ENCODE data around the gene PAM16.

PAM16 gene

DNA sequence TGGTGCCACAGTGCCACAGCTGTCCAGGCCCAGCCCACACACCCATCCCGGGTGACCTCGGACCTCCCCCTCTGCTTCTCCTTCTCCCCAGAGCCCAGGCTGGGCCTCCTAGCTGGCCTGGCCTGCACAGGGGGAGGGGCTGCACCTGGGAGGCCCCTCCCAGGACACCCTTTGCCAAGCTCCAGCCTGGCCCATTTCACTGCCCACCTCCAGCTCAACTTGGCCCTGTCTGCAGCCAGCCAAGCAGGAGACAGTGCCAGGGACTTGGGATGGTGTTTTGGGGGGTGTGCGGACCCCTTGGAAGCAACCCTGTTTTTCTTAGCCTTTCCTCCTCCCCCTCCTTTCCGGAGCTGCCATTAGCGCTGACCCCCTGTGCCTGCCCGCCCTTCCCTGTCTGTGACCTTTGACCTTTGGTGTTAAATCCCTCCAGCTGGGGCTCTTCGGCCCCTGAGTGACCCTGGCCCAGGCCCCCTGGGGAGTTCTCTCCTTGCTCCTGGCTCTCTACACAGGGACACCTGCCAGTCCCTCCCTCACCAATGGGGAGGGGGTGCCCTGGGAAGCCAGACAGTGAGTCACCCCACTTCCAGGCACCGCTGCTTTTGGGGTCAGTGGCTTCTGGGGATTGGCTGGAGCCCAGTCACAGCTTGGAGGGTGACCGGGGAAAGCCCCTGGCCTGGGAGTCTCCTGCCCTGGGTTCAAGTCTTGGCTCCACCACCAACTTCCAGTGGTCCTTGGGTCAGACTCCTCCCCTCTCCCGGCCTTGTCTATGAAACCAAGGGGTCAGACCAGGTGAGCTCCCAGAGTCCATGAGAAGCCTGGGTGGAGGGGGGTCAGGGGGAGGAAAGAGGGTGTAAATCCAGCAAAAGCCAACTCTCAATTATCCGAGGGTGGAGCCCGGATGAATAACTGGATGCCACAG, 33.3 kb downstream of the PAM16 start:
- DNase-seq: no peak

DNA sequence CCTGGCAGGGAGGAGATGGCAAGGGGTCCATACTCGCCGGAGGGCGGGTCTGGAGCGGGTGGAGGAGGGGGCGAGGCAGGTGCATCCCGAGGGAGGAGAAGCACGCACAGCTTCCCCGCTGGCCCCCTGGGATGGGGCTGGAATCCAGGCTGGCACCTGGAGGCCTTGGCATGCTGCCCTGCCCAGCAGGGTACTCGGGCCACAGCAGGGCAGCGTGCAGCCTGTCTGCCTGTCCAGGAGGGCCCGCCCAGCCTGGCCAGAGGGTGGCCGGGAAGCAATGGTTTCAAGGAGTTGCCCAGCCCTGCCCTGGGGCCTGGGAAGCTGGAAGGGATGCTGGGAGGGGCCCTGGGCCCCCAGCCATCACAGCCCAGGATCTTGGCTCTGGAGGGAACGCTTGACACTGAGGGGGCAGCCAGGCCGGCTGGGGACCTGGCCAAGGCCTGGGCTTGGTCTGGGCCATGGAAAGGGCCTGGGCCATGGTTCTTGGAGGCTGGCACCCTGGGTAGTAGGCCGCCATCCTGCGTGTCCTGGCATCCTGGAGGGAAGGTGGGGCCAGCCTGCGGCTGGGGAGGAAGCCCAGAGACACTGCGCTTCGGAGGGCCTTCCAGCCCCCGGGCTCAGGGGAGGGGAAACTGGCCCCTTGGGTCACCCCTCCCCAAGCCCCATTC, 34.1 kb downstream of the PAM16 start:
- no peak for DNase-seq

DNA sequence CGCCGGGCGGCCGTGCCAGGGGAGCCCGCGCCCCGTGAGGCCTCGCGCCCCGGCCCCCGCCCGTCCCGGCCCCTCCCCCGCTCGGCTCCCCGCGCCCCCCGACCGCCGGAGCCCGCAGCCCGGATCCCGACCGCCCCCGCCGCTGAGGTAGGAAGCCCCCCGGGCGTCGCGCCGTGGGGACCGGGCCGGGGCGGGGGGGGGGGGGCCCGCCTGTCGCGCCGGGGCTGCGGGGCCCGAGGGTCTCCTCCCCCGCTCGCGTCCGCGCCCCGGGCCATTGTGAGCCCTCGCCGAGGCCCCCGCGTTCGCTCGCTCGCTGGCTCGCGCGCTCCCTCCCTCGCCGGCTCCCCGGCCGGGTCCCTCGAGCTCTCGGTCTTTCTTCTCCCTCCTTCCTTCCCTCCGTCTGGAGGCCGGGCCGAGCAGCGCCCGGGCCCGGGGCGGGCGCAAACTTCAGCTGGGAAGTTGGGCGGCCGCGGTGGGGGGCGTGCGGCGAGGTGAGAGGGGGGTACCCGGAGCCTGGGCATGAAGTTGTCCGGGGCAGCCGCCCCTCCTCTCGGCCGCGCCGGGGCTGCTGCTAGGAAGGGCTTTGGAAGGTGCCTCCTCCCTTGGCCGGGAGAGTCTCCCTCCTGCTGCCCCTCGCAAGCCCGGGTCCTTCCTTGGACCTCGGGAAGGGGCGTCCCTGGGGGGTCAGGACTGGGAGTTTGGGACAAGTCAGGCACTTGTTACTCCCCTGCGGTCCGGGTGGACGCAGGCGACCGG, 34.8 kb downstream of the PAM16 start:
- no peak for DNase-seq

DNA sequence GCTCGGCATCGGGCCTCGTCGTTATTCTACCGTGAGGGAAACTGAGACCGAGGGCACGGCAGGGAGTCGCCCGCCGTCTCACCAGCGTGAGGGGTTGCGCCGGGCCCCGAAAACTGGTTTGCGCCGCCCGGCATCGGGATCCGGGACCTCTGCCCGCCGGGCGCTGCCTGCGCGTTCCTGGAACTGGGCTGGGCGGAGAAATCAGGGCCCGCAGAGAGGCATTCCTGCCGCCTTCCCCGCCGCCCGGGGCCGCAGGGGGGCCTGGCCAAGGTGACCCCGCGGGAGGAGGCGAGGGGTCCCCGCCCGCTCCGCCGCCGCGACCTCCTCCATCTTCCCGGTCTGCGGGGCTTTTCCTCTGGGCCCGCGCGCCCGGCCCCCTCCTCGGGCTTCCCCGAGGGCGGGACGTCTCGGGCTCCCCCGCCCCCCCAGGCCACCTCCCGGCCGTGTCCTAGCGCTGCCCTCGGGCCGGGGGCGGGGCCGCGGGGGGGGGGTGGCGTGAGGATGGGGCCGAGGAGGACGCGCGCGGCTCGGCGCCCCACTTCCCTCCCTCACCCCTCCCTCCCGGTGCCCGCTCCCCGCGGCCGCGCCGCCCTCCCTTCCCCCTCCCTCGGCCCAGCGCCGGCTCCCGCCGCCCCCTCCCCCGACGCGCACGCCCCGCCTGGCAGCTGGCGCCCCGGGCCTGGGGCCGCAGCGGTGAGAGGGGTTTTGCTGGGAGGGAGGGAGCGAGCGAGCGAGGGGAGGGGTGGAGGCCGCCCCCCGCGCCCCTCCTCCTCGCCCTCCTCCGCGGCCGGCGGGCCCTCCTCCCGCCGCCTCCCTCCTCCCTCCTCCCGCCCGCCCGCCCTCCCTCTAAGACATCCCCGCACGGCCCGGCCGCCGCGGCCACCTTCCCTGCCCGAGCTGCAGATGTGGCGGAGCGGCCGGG, 35.7 kb downstream of the PAM16 start, which contains the start of gene GLIS2:
TSS of gene GLIS2 (plus strand) at position 882 of the 922 bp plus-strand sequence. CDS start 16,214 bp downstream, outside the sequence.
- no peak for DNase-seq

DNA sequence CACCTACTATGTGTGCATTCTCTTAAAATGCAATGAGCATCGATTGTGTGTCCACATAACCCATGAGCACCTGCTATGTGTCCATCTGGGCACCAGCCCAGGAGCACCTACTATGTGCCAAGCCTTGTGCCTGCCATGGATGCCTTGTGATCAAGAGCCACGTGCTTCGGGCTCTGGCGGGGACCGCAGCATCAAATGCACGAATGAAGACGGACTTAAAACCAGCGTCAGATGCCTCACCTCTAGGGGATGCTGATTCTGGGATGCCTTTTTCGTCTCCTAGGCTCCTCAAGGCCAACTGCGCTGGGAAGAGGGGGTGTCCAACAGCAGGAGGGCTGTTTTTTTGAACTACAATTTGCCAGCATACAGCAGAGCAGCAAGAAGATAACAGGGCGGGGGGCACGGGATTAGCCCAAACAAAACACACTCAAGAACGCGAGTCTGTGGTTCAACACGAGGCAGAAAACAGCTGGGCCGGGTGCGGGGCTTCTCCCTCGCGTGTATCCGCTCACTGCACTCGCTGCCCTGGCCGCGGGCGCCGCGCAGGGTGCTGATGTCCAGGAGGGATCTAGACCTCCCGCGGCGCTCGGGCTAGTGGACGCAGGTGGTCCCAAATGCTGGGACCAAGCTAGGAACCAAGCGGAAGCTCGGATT, 36.5 kb downstream of the PAM16 start:
- no peak for DNase-seq

DNA sequence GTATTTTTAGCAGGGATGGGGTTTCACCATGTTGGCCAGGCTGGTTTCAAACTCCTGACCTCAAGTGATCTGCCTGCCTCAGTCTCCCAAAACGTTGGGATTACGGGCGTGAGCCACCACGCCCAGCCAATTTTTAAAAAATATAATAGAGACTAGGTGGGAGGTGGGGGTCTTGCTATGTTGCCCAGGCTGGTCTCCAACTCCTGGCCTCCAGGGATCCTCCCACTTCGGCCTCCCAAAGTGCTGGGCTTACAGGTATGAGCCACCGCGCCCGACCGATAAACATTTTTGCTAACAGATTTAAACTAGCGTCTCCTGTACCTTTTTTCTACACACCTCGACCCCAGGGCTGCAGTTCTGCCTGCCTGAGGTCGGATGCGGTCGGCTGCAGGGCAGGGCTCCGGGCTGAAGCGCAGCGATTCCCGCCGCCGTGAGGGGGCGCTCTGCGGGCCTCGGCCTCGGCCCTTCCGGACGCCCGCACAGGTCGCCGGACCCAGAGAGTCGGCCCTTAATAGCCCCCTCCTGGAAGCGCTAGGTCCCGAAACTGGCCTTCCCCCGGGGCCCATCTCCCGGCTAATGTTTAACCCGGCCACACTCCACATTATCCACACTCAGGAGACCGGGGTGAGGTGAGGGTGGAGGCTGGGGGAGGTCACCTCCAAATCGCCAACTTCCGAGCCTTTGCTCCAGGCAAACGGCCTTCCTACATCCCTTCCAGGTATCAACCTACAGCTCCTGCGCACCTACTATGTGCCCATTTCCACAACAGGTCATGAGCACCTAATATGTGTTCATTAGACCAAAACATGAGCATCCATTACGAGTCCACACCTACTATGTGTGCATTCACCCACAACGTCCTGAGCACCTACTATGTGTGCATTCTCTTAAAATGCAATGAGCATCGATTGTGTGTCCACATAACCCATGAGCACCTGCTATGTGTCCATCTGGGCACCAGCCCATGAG, 37.3 kb downstream of the PAM16 start:
- DNase-seq: no peak

DNA sequence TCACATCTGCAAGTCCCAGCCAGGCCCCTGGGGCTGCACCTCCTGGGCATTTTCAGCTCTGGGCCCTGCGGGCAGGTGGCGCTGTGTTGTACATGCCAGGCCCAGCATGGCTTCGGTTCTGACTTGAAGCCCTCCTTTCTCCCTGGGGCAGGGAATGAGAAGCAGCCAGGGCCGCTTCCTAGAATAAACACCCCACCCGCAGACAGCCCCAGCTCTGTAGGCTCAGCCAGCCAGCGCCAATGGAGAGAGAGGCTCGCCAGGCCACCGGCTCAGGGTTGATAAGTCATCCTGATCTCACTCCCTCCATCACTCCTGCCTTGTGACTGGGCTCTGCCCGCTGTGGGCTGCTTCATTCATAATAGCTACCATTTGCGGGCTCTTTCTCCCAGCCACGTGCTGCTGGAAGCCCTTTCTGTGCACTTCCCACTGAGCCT, 41.3 kb downstream of the PAM16 start:
- peak; percentile 61 for DNase-seq

DNA sequence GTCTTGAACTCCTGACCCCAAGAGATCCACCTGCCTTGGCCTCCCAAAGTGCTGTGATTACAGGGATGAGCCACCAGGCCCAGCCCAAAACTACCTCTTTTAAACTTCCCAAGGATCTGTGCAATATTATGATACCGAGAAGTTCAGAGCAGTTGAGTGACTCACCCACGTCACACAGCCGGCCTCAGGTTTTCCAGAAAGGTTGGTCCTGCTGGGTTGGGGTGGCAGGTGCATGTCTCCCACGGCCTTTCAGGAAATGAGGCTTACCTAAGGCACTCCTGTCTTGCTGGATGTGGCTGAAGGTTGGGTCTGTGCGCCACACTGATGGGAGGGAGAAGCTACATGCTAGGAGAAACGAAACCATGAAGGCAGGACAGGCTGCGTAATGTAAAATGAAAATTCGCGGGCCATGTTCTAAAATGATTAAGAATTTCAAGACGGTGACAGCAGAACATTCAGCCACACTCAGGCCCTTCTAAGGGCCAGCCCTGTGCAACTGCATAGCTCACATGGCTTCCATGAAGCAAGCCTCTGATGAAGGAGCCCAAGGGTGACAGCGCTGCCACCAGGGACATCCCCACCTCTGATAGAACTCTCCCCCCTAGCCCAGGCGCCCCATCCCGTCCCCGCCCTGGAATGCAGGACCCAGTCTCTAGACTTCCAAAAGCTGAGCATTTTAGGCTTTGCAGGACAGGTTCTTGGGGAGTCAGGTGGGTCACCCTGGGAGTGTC, 41.9 kb downstream of the PAM16 start:
- no peak for DNase-seq

DNA sequence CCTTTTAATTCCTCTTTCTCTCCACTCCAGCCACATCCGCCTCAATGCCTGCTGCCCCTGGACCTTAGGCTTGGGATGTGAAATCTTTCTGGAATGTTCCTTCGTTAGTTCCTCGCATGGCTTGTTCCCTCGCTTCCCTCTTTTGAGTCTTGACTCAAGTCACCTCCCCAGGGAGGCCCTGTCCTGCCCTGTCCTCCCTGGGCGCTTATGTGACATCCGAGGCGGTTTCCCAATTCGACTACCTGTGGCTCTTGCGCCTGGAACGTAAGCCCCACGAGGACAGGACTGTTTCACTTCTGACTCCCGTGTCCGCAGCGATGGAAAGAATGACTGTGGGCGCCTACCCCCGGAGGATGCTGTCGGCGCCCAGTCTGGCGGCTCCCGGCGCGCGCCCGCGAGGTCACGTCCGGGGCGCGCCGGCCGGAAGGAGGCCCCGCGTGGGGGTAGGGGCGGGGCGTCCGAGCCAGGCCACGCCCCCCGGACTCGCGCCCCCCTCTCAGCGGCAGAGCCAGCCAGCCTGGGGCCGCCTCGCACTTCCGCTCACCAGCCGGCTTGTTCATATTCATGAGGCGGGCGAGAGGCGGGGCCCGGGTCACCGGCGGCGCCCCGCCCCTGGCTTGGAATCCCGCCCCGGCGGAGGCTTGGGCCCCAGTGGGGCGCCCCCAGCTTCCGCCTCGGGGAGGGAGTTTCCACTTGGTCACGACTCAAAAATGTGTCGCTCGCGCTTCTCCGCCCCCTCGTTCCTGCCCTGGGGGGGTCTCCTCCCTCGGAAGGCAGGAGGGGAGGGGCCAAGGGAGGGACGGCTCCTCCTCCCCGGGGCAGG, 43.7 kb downstream of the PAM16 start:
- DNase-seq: peak; percentile 96

DNA sequence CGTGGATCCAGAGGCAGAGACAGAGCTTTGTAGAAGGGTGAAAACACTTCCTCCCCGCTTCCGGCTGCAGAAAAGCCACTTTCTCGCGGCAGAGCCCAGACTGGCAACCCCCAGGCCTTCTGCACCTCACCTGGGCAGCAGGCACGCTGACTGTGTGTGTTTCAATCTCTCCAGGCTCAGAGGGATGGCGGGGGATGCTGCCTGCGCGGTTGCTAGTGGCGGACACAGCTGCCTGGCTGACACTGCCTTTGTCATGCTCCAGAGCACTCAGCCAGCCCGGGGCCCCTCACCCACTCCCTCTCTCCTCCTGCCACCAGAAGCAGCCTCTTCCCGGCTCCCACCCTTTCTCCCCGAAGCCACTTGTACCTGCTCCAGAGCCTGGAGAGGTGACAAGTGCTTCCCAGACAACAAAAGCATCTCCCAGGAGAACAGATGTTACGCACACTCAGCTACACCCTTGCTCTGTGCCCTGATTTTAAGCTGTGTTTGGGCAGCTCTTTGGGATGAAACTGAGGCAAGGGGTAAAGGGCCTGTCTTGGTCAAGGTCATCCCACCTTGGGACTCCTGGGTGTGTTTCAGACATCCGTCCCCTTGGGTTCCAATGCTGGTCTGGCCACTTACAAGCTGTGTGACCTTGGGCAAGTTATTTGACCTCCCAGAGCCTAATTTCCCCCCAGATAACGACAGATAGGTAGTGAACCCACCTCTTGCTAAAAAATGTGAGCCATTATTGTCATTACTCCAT, 44.5 kb downstream of the PAM16 start:
- peak; percentile 37 for DNase-seq

DNA sequence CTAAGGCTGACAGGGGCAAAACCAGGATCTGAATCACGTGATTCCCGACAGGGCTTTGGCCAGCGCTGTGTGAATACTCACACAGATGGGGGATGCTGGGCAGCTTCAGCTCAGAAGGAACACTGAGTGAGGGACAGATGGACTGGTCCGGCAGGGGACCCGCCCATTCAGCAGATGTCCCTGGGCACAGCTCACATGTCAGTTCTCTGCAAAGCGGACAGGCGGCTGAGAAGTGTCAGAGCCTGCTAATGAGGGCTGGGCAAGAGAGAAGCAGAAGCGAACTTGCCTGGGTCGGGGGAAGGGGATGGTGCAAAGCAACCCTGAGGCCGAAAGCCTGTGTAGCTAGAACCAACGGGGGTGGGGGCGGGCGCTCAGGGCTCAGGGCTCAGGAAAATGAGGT, 47.1 kb downstream of the PAM16 start:
- DNase-seq: no peak

DNA sequence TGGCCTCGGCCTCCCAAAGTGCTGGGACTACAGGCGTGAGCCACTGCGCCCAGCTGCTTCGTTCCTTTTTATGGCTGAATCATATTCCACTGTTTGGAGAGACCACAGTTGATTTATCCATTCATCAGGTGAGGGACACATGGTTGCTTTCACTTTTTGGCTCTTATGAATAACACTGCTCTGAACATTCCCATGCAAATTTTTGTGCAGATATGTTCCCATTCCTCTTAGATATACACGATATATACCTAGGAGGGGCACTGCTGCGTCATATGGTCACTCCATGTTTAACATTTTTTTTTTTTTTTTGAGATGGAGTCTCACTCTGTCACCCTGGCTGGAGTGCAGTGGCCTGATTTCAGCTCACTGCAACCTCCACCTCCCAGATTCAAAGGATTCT, 49.2 kb downstream of the PAM16 start:
- DNase-seq: no peak

DNA sequence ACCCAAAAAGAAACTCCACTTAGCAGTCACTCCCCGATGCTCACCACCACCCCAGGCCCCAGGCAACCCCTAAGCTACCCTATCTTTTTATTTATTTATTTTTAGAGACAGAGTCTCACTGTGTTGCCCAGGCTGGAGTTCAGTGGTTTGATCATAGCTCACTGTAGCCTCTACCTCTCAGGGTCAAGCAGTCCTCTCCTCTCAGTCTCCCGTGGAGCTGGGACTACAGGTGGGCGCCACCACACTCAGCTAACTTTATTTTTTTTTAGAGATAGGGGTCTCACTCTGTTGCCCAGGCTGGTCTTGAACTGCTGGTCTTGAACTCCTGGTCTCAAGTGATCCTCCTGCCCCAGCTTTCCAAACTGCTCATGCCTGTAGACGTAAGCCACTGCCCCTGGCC, 49.9 kb downstream of the PAM16 start:
- no peak for DNase-seq

DNA sequence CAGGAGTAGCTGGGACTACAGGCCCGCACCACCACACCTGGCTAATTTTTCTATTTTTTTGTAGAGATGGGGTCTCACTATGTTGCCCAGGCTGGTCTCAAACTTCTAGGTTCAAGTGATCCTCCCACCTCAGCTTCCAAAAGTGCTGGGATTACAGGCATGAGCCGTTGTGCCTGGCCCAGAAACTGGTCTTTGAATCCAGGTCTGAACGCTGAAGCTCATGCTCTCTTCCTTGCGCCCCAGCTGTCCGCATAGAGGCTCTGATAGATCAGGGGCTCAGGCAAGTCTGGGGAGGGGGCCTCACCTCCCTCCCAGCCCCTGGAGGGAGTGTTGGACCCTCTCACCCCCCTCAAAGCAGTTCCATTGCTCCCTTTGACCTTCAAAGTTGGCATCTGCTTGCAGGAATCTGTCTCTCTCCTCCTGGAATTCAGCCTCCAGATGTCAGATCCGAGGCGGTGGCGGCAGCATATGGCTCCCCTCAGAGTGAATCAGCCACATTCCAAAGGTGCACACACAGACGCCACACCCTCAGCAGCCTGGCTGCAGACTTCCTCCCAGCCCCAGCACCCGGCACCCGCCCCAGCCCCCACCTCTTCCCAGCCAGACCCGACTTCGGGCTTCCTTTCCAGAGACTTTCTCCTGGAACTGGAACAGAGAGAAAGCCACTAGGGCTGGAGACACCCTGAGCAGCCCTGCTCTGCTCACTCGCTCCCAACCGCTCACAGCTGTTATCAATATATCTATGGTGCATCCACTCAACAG, 52.2 kb downstream of the PAM16 start:
- no peak for DNase-seq

DNA sequence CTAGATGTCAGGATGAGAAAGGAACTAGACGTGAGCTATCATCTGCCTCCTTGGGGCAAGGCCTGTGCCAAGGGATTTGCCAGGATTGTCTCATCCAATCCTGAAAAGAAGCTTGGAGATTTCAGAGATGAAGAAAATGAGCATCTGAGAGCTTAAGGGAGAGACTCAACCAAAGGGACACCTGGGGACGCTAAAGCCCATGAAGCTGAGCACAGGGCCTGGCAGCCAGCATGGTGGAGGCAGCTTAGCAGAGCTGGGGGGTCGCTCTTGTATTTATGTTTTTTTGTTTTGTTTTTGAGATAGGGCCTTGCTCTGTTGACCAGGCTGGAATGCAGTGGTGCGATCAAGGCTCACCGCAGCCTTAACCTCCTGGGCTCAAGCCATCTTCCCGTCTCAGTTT, 53.6 kb downstream of the PAM16 start:
- no peak for DNase-seq

DNA sequence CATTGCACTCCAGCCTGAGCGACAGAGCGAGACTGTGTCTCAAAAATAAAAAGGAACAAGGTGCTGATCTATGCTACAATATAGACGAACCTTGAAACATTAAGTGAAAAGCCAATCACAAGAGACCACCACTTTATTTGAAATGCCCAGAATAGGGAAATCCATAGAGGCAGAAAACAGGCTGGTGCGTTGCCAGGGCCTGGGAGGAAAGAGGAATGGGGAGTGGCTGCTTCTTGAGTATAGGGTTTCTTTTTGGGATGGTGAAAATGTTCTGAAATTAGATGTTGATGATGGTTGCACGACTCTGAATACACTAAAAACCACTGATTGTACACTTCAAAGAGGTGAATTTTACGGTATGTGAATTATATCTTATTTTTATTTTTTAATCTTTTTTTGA, 55.5 kb downstream of the PAM16 start:
- DNase-seq: no peak

DNA sequence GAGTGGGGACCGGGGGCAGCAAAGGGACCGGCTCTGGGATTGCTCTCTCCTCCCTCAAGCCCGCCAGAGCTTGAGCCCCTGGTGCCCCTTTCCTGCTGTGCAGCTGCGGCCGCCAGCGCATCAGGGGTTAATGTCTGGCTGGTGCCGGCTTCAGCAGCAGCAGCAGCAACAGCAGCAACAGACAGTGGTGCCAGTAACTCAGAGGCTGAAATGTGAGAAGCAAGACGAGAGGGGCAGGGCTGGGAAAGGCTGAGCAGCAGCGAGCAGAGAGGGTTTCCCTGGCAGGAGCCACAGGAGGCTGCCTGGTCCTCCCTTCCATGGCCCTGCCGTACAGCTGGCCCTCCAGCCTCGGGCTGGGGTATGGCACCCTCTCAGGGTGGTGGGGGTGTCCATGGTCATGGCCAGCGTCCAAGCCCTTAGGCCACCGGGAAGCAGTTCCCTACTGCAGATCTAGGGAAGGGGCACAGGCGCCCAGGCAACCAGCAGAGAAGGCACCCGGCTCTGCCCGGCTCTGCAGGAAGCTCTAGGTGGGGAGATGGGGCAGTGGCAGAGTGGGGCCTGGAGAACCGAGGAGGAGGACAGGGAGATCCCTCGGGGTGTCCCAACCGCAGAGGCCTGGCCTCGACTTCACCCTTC, 57.2 kb downstream of the PAM16 start:
- DNase-seq: no peak

All from stimulated activated CD4-positive, alpha-beta T cell treated with anti-CD3 and anti-CD28 coated beads, Interleukin-4, amount 100 ng/mL, for 1 hour (primary cell).